Activated CD4-positive, alpha-beta T cell treated with anti-CD3 and anti-CD28 coated beads, Interleukin-2, amount 10 ng/mL, durations not matched to agents 7 days and 5 days (primary cell): ENCODE data around the gene BTNL8. TPM values are rescaled to one million over a fixed set of nuclear protein-coding genes. Genes with fewer than 3 reads are reported as not detected.
"Not testable (repeated sequence)": the region's sequence is repeated elsewhere in the genome, so short reads cannot be mapped to it uniquely, and the experiment has no call there.

Experiments used
- CTCF ChIA-PET: fragments of 350-600 bp; sonication (Branson Sonifier 250); formaldehyde crosslinking; loops from one replicate; lab custom pipeline; 2021; ENCODE audit warnings: antibody characterized with exemption; lab: Charles Lee
- POLR2A ChIA-PET: fragments of 350-600 bp; sonication (Branson Sonifier 250); formaldehyde crosslinking; loops from one replicate; lab custom pipeline; 2021; ENCODE audit warnings: antibody characterized with exemption; lab: Charles Lee
- DNase-seq: peaks from one replicate; pipeline ENCODE4 v3.0.0-alpha.2; 2020
- H3K27ac Mint-ChIP-seq: one replicate; pipeline ENCODE4 v1.8.0; 2021; ENCODE audit warnings: mild to moderate bottlenecking, moderate library complexity, mixed read lengths
- H3K27me3 Mint-ChIP-seq: one replicate; pipeline ENCODE4 v1.8.0; 2021; ENCODE audit warnings: mixed read lengths
- H3K36me3 Mint-ChIP-seq: one replicate; pipeline ENCODE4 v1.8.0; 2021; ENCODE audit warnings: low read depth, mixed read lengths
- H3K4me1 Mint-ChIP-seq: one replicate; pipeline ENCODE4 v1.8.0; 2021; ENCODE audit warnings: mixed read lengths
- H3K4me3 Mint-ChIP-seq: one replicate; pipeline ENCODE4 v1.8.0; 2021; ENCODE audit warnings: mild to moderate bottlenecking, moderate library complexity, mixed read lengths
- H3K9me3 Mint-ChIP-seq: one replicate; pipeline ENCODE4 v1.8.0; 2021; ENCODE audit warnings: mixed read lengths
- total RNA-seq, 2 experiments: library from RNA; stranded (reverse); gene quantifications; one replicate each; pipeline ENCODE4 v1.2.3, GENCODE V29; 2021

Gene BTNL8
- total RNA-seq, 2 experiments from 2014 or later, result not detected

GRCh38 chr5:180865981-180866695 lies 32.8 kb upstream of the BTNL8 start:
- CTCF ChIA-PET, result interaction anchor here (0.6 to 1.5 kb wide), 3 partner anchors 36 to 276 kb away, joined by 3 to 5 read pairs (median 4); no protein-coding TSS in a partner anchor
- DNase-seq, result no peak
- POLR2A ChIA-PET, result no interaction called here

GRCh38 chr5:180866985-180867384 lies 32.0 kb upstream of the BTNL8 start:
- DNase-seq, result no peak
- H3K27ac Mint-ChIP-seq, result no peak overlapping the region
- no peaks in the 10 kb centered on the region for H3K36me3 Mint-ChIP-seq
- no peak overlapping the region for H3K4me3 Mint-ChIP-seq
- H3K4me1 Mint-ChIP-seq, result peaks cover 2% of the 10 kb centered on the region
- ChIA-PET POLR2A (no interaction called here), CTCF (interaction anchor here (0.5 to 1.5 kb wide), 4 partner anchors 37 to 322 kb away, joined by 3 to 5 read pairs (median 4); no protein-coding TSS in a partner anchor)
- H3K27me3 Mint-ChIP-seq, result peaks cover 15% of the 10 kb centered on the region
- no peaks in the 10 kb centered on the region for H3K9me3 Mint-ChIP-seq

More at GRCh38 chr5:180865981-180866695, 32.8 kb upstream of the BTNL8 start:
- Mint-ChIP-seq H3K9me3 (no peaks in the 10 kb centered on the region), H3K27me3 (peaks cover 15% of the 10 kb centered on the region), H3K27ac (no peak overlapping the region), H3K4me1 (peaks cover 2% of the 10 kb centered on the region), H3K36me3 (no peaks in the 10 kb centered on the region), H3K4me3 (no peak overlapping the region)

- ChIA-PET CTCF (interaction anchor here (0.5 to 1.2 kb wide), 5 partner anchors 18 to 140 kb away, joined by 3 read pairs; no protein-coding TSS in a partner anchor), POLR2A (no interaction called here)
- Mint-ChIP-seq H3K4me1 (peaks cover 7% of the 10 kb centered on the region), H3K27ac (no peak overlapping the region), H3K9me3 (no peaks in the 10 kb centered on the region), H3K36me3 (no peaks in the 10 kb centered on the region), H3K27me3 (peaks cover 15% of the 10 kb centered on the region), H3K4me3 (no peak overlapping the region)
- peak; percentile 73 for DNase-seq
These were observed 30.0 kb upstream of the BTNL8 start for GRCh38 chr5:180868960-180869359.

- POLR2A ChIA-PET, result no interaction called here
- H3K27ac Mint-ChIP-seq, result no peak overlapping the region
- H3K27me3 Mint-ChIP-seq, result peaks cover 15% of the 10 kb centered on the region
- no peak for DNase-seq
- CTCF ChIA-PET, result interaction anchor here (0.5 to 1.2 kb wide), 5 partner anchors 18 to 139 kb away, joined by 3 read pairs; no protein-coding TSS in a partner anchor
- H3K9me3 Mint-ChIP-seq, result no peaks in the 10 kb centered on the region
- H3K36me3 Mint-ChIP-seq, result no peaks in the 10 kb centered on the region
- peaks cover 7% of the 10 kb centered on the region for H3K4me1 Mint-ChIP-seq
- H3K4me3 Mint-ChIP-seq, result no peak overlapping the region
These were observed 29.4 kb upstream of the BTNL8 start for GRCh38 chr5:180869587-180869986.

DNA sequence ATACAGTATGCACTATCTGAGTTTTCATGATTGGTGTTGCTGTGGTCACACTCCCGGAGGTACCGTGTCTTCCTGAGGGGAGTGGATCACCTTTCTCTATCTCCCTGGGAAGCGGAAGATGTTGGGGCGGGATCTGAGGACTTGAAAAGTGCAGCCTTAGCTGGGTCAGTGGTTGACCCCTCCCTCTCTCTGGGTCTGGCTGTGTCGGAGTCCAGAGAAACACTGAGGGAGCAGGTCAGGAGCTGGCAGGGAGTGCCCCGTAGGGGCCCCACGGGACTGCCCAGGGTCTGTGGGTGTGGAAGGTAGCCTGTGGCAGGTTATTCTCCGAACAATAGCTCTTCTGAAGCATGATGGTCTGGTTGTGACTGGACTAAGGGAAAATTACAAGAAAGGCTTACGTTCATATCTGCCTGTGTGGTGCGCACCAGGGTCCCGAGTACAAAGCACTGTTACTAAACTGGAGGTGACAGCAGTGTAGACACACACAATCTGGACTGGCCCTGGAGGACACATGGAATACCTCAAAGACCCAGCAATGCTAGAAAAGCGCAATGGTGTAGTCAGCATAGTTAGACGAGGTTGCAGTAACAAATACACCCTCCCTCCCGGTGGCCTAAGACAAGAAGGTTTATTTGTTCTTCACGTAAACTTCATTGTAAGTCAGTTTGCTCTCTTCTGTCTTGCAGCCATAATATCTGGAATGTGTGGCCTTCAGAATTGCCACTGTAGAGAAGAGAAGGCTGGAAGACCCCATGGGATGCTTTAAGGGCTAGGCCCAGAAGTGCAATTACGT lies 28.5 kb upstream of the BTNL8 start:
- ChIA-PET CTCF (no interaction called here), POLR2A (no interaction called here)
- no peak for DNase-seq
- Mint-ChIP-seq H3K27ac (no peak overlapping the region), H3K9me3 (no peaks in the 10 kb centered on the region), H3K4me1 (peaks cover 7% of the 10 kb centered on the region), H3K27me3 (peaks cover 15% of the 10 kb centered on the region), H3K4me3 (no peak overlapping the region), H3K36me3 (no peaks in the 10 kb centered on the region)

- Mint-ChIP-seq H3K27me3 (peaks cover 6% of the 10 kb centered on the region), H3K36me3 (no peaks in the 10 kb centered on the region), H3K4me3 (no peak overlapping the region), H3K27ac (no peak overlapping the region), H3K4me1 (peaks cover 7% of the 10 kb centered on the region), H3K9me3 (no peaks in the 10 kb centered on the region)
- ChIA-PET POLR2A (no interaction called here), CTCF (interaction anchor here (0.6 kb wide), 1 partner anchor 107 kb away, joined by 3 read pairs; no protein-coding TSS in a partner anchor)
- DNase-seq, result no peak
These were observed 26.5 kb upstream of the BTNL8 start for GRCh38 chr5:180872419-180872818.

GRCh38 chr5:180873615-180874520 lies 25.1 kb upstream of the BTNL8 start:
- Mint-ChIP-seq H3K27me3 (peaks cover 8% of the 10 kb centered on the region), H3K36me3 (no peaks in the 10 kb centered on the region), H3K9me3 (no peaks in the 10 kb centered on the region), H3K4me3 (no peak overlapping the region), H3K27ac (no peak overlapping the region), H3K4me1 (peaks cover 7% of the 10 kb centered on the region)
- ChIA-PET POLR2A (interaction anchor here (0.7 kb wide), 1 partner anchor 241 kb away, joined by 3 read pairs; no protein-coding TSS in a partner anchor), CTCF (no interaction called here)
- no peak for DNase-seq

DNA sequence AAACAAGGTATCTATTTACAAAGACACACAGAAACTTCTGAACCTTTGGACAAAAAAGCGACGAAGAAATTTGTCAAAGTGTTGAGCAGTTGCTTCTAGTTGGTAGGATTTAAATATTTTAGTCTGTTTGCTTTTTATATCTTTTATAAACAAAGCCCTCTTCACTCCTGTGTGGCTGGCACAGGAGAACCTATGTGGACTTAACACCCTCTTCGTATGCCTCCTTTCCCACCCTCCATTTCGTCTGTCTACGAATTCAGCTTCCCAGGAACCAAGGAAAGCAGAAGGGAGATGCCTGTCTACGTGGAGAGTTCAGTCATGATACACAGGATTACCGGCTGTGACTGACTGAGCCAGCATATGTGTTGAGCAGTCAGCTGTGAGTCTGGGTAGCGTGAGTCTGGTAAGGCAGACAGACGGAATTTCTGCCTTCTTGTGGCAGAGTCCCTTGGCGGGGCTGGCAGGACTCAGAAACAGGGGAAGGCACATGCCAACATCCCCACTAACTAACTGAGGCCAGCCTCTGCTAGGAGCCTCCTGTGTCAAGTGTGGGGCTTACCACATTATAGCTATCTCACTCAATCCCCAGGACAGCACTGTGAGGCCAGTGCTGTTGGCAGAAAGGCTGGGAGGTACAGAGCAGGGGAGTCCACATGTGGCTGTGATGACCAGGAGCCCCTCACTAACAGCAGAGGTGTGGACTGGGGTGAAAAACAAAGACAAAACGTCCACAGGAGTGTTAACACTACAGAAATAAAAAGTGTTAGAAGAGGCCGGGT lies 24.0 kb upstream of the BTNL8 start:
- Mint-ChIP-seq H3K9me3 (no peaks in the 10 kb centered on the region), H3K27me3 (peaks cover 10% of the 10 kb centered on the region), H3K4me3 (no peak overlapping the region), H3K27ac (no peak overlapping the region), H3K36me3 (no peaks in the 10 kb centered on the region), H3K4me1 (peaks cover 5% of the 10 kb centered on the region)
- CTCF ChIA-PET, result interaction anchor here (1.2 kb wide), 1 partner anchor 298 kb away, joined by 4 read pairs; no protein-coding TSS in a partner anchor
- POLR2A ChIA-PET, result no interaction called here
- DNase-seq, result no peak

- ChIA-PET POLR2A (no interaction called here), CTCF (interaction anchor here (0.6 to 1.2 kb wide), 2 partner anchors 62 to 297 kb away, joined by 4 read pairs; no protein-coding TSS in a partner anchor)
- Mint-ChIP-seq H3K9me3 (no peaks in the 10 kb centered on the region), H3K4me1 (peaks cover 5% of the 10 kb centered on the region), H3K27ac (no peak overlapping the region), H3K36me3 (no peaks in the 10 kb centered on the region), H3K27me3 (peaks cover 8% of the 10 kb centered on the region), H3K4me3 (no peak overlapping the region)
- no peak for DNase-seq
These were observed 23.0 kb upstream of the BTNL8 start for GRCh38 chr5:180875860-180876426.

- H3K27me3 Mint-ChIP-seq, result peaks cover 41% of the 10 kb centered on the region
- CTCF ChIA-PET, POLR2A ChIA-PET, H3K36me3 Mint-ChIP-seq, DNase-seq, H3K27ac Mint-ChIP-seq, H3K9me3 Mint-ChIP-seq, H3K4me3 Mint-ChIP-seq, H3K4me1 Mint-ChIP-seq: not testable (repeated sequence)
These were observed 13.0 kb upstream of the BTNL8 start for GRCh38 chr5:180885845-180886529.

- H3K27ac Mint-ChIP-seq, result no peak overlapping the region
- DNase-seq, result no peak
- ChIA-PET CTCF (no interaction called here), POLR2A (no interaction called here)
- no peaks in the 10 kb centered on the region for H3K4me1 Mint-ChIP-seq
- H3K4me3 Mint-ChIP-seq, result no peak overlapping the region
- H3K27me3 Mint-ChIP-seq, result peaks cover 47% of the 10 kb centered on the region
- H3K36me3 Mint-ChIP-seq, result no peaks in the 10 kb centered on the region
- no peaks in the 10 kb centered on the region for H3K9me3 Mint-ChIP-seq
These were observed 9.6 kb upstream of the BTNL8 start for GRCh38 chr5:180889381-180889780.
